ENCODE data around the gene NTNG2. TPM values are rescaled to one million over a fixed set of nuclear protein-coding genes. Genes with fewer than 3 reads are reported as not detected.

Gene NTNG2
- total RNA-seq, 3 donors from 2014 or later: under 0.01 to 1.9 (median 0.29) TPM

- TF ChIP-seq CTCF (IDR thresholded peaks at IDR 0.05) (no peak), POLR2A (IDR thresholded peaks at IDR 0.05) (no peak), POLR2AphosphoS5 (IDR thresholded peaks at IDR 0.05) (no peak)
- Histone ChIP-seq H3K9me3 (no peaks in the 10 kb centered on the region), H3K4me1 (no peaks in the 10 kb centered on the region), H3K36me3 (no peaks in the 10 kb centered on the region), H3K4me3 (no peak overlapping the region), H3K27ac (no peak overlapping the region), H3K27me3 (peaks cover 0 to 65% of the 10 kb centered on the region in 2 donors)
- DNase-seq (ENCODE audit: low spot score in 2 of 2): no peak
- intact Hi-C loops (cut with DNase I; ENCODE audit: low total_unique reads): no loop called here
These were observed 72.7 kb downstream of the NTNG2 start for GRCh38 chr9:132234535-132234934.

GRCh38 chr9:132235125-132235524 lies 73.3 kb downstream of the NTNG2 start:
- H3K27ac ChIP-seq: no peak overlapping the region
- intact Hi-C loops (cut with DNase I; ENCODE audit: low total_unique reads): no loop called here
- no peaks in the 10 kb centered on the region for H3K36me3 ChIP-seq
- no peaks in the 10 kb centered on the region for H3K9me3 ChIP-seq
- no peaks in the 10 kb centered on the region for H3K4me1 ChIP-seq
- TF ChIP-seq POLR2A (IDR thresholded peaks at IDR 0.05) (no peak), POLR2AphosphoS5 (IDR thresholded peaks at IDR 0.05) (no peak), CTCF (IDR thresholded peaks at IDR 0.05) (no peak)
- H3K27me3 ChIP-seq: peaks cover 0 to 59% of the 10 kb centered on the region in 2 donors
- no peak overlapping the region for H3K4me3 ChIP-seq
- DNase-seq (ENCODE audit: low spot score in 2 of 2): no peak

DNA sequence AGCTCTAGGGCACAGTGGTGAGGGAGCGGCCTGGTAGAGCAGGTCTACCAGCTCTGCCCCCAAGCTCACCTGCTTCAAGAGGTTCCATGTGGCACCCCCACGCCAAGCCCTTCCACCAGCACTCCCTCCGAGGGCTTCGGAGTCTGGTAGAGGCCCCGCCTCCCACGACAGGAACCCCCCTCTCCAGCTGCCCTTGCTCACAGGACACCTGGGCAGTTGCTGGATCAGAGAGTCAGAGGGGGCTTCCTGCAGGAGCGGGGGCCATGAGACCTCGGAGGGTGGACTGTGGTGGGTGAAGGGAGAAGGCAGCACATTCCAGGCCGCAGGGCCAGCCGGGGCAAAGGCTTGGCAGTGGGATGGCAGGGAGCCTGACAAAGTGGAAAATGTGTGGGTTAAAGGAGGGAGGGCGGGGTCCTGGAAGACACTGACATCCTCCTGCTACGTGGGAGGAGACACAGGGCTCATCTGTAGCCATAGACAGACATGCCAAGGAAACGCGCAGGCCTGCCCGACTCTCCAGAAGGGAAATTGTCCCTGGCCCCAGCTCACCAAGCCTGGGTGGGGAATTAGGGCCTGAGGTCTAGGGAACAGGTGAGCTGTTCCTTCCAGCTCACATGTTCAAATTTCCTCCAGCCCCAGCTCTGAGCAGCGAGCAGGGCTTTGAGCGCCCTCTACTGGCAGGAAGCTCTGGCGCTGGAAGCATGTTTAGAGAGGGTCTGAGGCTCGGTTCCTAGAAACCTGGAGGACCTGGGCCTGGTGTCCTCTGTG lies 74.2 kb downstream of the NTNG2 start:
- Histone ChIP-seq H3K27me3 (peaks cover 0 to 52% of the 10 kb centered on the region in 2 donors), H3K27ac (no peak overlapping the region), H3K9me3 (no peaks in the 10 kb centered on the region), H3K4me1 (no peaks in the 10 kb centered on the region), H3K36me3 (no peaks in the 10 kb centered on the region), H3K4me3 (no peak overlapping the region)
- peak; percentile 65 to 78 for DNase-seq (ENCODE audit: low spot score in 2 of 2)
- TF ChIP-seq POLR2A (IDR thresholded peaks at IDR 0.05) (no peak), CTCF (IDR thresholded peaks at IDR 0.05) (peak; percentile 48 to 83 (median 78))
- intact Hi-C loops (cut with DNase I; ENCODE audit: low total_unique reads): no loop called here

GRCh38 chr9:132236662-132237311 lies 74.9 kb downstream of the NTNG2 start:
- Histone ChIP-seq H3K27me3 (peaks cover 0 to 45% of the 10 kb centered on the region in 2 donors), H3K4me1 (no peaks in the 10 kb centered on the region), H3K4me3 (no peak overlapping the region), H3K27ac (no peak overlapping the region), H3K36me3 (no peaks in the 10 kb centered on the region), H3K9me3 (no peaks in the 10 kb centered on the region)
- peak in 1 of 3 donors; percentile 26 for TF ChIP-seq CTCF (IDR thresholded peaks at IDR 0.05)
- TF ChIP-seq POLR2A (IDR thresholded peaks at IDR 0.05): no peak
- TF ChIP-seq POLR2AphosphoS5 (IDR thresholded peaks at IDR 0.05): no peak
- no peak for DNase-seq (ENCODE audit: low spot score in 2 of 2)
- intact Hi-C loops (cut with DNase I; ENCODE audit: low total_unique reads): no loop called here

- no peak for DNase-seq (ENCODE audit: low spot score in 2 of 2)
- intact Hi-C loops (cut with DNase I; ENCODE audit: low total_unique reads): no loop called here
These were observed 75.6 kb downstream of the NTNG2 start for GRCh38 chr9:132237481-132237880.

More at GRCh38 chr9:132237481-132237880, 75.6 kb downstream of the NTNG2 start:
- H3K36me3 ChIP-seq: no peaks in the 10 kb centered on the region
- H3K27me3 ChIP-seq: peaks cover 0 to 38% of the 10 kb centered on the region in 2 donors
- no peak overlapping the region for H3K4me3 ChIP-seq
- H3K4me1 ChIP-seq: no peaks in the 10 kb centered on the region
- TF ChIP-seq POLR2AphosphoS5 (IDR thresholded peaks at IDR 0.05) (no peak), CTCF (IDR thresholded peaks at IDR 0.05) (no peak), POLR2A (IDR thresholded peaks at IDR 0.05) (no peak)
- H3K27ac ChIP-seq: no peak overlapping the region
- no peaks in the 10 kb centered on the region for H3K9me3 ChIP-seq
